Stimulated activated CD4-positive, alpha-beta T cell treated with anti-CD3 and anti-CD28 coated beads, Interleukin-4, amount 100 ng/mL, for 4 hours (primary cell): Measurements from ENCODE around the gene TEAD4.

Experiments
- DNase-seq, 2 experiments: peaks; one replicate each; pipeline ENCODE4 v3.0.0-alpha.2; 2020

TEAD4 gene

GRCh38 chr12:2960996-2961616 lies 1.9 kb downstream of the TEAD4 start:
- DNase-seq, result no peak

- no peak for DNase-seq
Measured at GRCh38 chr12:2961705-2962104, 2.5 kb downstream of the TEAD4 start.

GRCh38 chr12:2963154-2963759 lies 4.1 kb downstream of the TEAD4 start:
- no peak for DNase-seq

GRCh38 chr12:2963760-2964292 lies 4.6 kb downstream of the TEAD4 start:
- no peak for DNase-seq

- no peak for DNase-seq
Measured at GRCh38 chr12:2967651-2968050, 8.5 kb downstream of the TEAD4 start.

GRCh38 chr12:2970744-2971143 lies 11.5 kb downstream of the TEAD4 start:
- DNase-seq, result no peak

GRCh38 chr12:2973566-2973965 lies 14.4 kb downstream of the TEAD4 start:
- DNase-seq, result no peak

- no peak for DNase-seq
Measured at GRCh38 chr12:2974560-2974971, 15.4 kb downstream of the TEAD4 start.

- DNase-seq, result no peak
Measured at GRCh38 chr12:2976581-2976996, 17.4 kb downstream of the TEAD4 start.

GRCh38 chr12:2977776-2978175 lies 18.6 kb downstream of the TEAD4 start:
- DNase-seq, result no peak

- DNase-seq, result no peak
Measured at GRCh38 chr12:2979806-2980205, 20.6 kb downstream of the TEAD4 start.

- no peak for DNase-seq
Measured at GRCh38 chr12:2980630-2981029, 21.4 kb downstream of the TEAD4 start.

GRCh38 chr12:2982361-2982760 lies 23.2 kb downstream of the TEAD4 start:
- DNase-seq, result no peak

GRCh38 chr12:2984249-2984648 lies 25.1 kb downstream of the TEAD4 start:
- DNase-seq, result no peak

- DNase-seq, result no peak
Measured at GRCh38 chr12:2984698-2985097, 25.5 kb downstream of the TEAD4 start.

- no peak for DNase-seq
Measured at GRCh38 chr12:2986876-2987275, 27.7 kb downstream of the TEAD4 start.

GRCh38 chr12:2988494-2988893 lies 29.3 kb downstream of the TEAD4 start:
- DNase-seq, result no peak

GRCh38 chr12:2992724-2993123 lies 33.5 kb downstream of the TEAD4 start:
- no peak for DNase-seq

GRCh38 chr12:2997989-2998670 lies 38.9 kb downstream of the TEAD4 start:
- no peak for DNase-seq

GRCh38 chr12:2998789-2999264 lies 39.6 kb downstream of the TEAD4 start:
- DNase-seq, result no peak

- no peak for DNase-seq
Measured at GRCh38 chr12:2999265-2999841, 40.2 kb downstream of the TEAD4 start.

GRCh38 chr12:3000548-3001275 lies 41.5 kb downstream of the TEAD4 start:
- no peak for DNase-seq

- DNase-seq, result no peak
Measured at GRCh38 chr12:3002646-3003045, 43.4 kb downstream of the TEAD4 start.
